SU-DHL-6 (cell line): ENCODE data around the gene C1QC.

Experiments
- CTCF ChIP-seq: fragments of 200-600 bp; sonication (generic); IDR thresholded peaks from one replicate; pipeline ENCODE4 v1.5.1; 2017; ENCODE audit warnings: antibody characterized with exemption, mild to moderate bottlenecking, low read length, moderate library complexity; ENCODE audit not compliant: insufficient read depth, poor library complexity, severe bottlenecking
- EZH2phosphoT487 ChIP-seq: fragments of 200-600 bp; sonication (generic), shearing (Covaris generic); conservative IDR thresholded peaks from 2 replicates; pipeline ENCODE4 v1.6.1; 2018; ENCODE audit warnings: mild to moderate bottlenecking, antibody characterized with exemption, low read length, moderate library complexity, mixed read lengths

GRCh38 chr1:22598736-22599135 is 44.7 kb upstream of the C1QC start:
- TF ChIP-seq CTCF, result no peak
- TF ChIP-seq EZH2phosphoT487, result no peak
